H1 (cell line): ENCODE results near the gene IFNGR1. TPM values are rescaled to one million over a fixed set of nuclear protein-coding genes. Genes with fewer than 3 reads are reported as not detected.

Experiments
- CTCF ChIA-PET: fragments of 300-600 bp; sonication (Branson Sonifier 250); formaldehyde crosslinking; loops from one replicate; lab custom pipeline; 2021; ENCODE audit not compliant: partially characterized antibody; lab: Charles Lee
- POLR2A ChIA-PET: fragments of 300-600 bp; sonication (Branson Sonifier 250); formaldehyde crosslinking; loops from one replicate; lab custom pipeline; 2021; ENCODE audit warnings: inconsistent platforms; ENCODE audit not compliant: partially characterized antibody; lab: Charles Lee
- DNase-seq, 2 experiments: peaks; one replicate each; pipeline versions ENCODE4 v3.0.0 to v3.0.0-alpha.2; 2010 to 2022; ENCODE audit warnings: low spot score in 2 of 2, low read depth in 1 of 2, mixed read lengths in 1 of 2
- FAIRE-seq: peaks from 2 replicates; lab custom pipeline; 2011; peaks lifted over from hg19 to GRCh38; lab: Jason Lieb, UNC
- H2AFZ ChIP-seq: 2 replicates; pipeline ENCODE4 v1.8.1; 2012; ENCODE audit warnings: low read length, inconsistent platforms
- H2AK5ac ChIP-seq: 2 replicates; pipeline ENCODE4 v1.6.1; 2013; ENCODE audit warnings: low read depth, low read length
- H2BK120ac ChIP-seq: replicated peaks from 2 replicates; pipeline ENCODE3; 2013; ENCODE audit warnings: low read depth, low read length, inconsistent platforms
- H2BK12ac ChIP-seq: 2 replicates; pipeline ENCODE4 v1.6.1; 2013; ENCODE audit warnings: low read depth, low read length
- H2BK15ac ChIP-seq: 2 replicates; pipeline ENCODE4 v1.6.1; 2013; ENCODE audit warnings: low read length
- H2BK20ac ChIP-seq: 2 replicates; pipeline ENCODE4 v1.6.1; 2013; ENCODE audit warnings: low read length
- H2BK5ac ChIP-seq: 2 replicates; pipeline ENCODE4 v1.6.1; 2013; ENCODE audit warnings: low read depth, low read length
- H3K14ac ChIP-seq: 2 replicates; pipeline ENCODE4 v1.6.1; 2013; ENCODE audit warnings: inconsistent platforms; ENCODE audit not compliant: insufficient read length
- H3K18ac ChIP-seq: 2 replicates; pipeline ENCODE4 v1.6.1; 2013; ENCODE audit warnings: low read length; ENCODE audit errors: extremely low read depth
- H3K23ac ChIP-seq: 2 replicates; pipeline ENCODE4 v1.6.1; 2013; ENCODE audit warnings: inconsistent platforms; ENCODE audit not compliant: insufficient read length
- H3K23me2 ChIP-seq: 2 replicates; pipeline ENCODE4 v1.6.1; 2013; ENCODE audit warnings: low read depth, low read length
- H3K27ac ChIP-seq: 2 replicates; pipeline ENCODE4 v1.6.1; 2011; ENCODE audit warnings: low read depth, low read length, inconsistent platforms
- H3K27me3 ChIP-seq, 4 experiments: replicated peaks in 1 of 4; 1 replicate in 1 of 4; 2 replicates in 3 of 4; pipeline versions ENCODE4 v1.6.1 to v1.8.1; 2011 to 2013; ENCODE audit warnings: low read length in 3 of 4, mild to moderate bottlenecking in 3 of 4, inconsistent platforms in 2 of 4, mixed read lengths in 2 of 4, moderate library complexity in 1 of 4; ENCODE audit not compliant: control insufficient read depth in 3 of 4, insufficient read depth in 3 of 4; ENCODE audit errors: extremely low read depth in 1 of 4
- H3K36me3 ChIP-seq, 4 experiments: 2 replicates each; pipeline versions ENCODE4 v1.6.1 to v1.8.1; 2011 to 2013; ENCODE audit warnings: mild to moderate bottlenecking in 4 of 4, low read length in 3 of 4, moderate library complexity in 2 of 4, control low read depth in 1 of 4, inconsistent platforms in 1 of 4; ENCODE audit not compliant: insufficient read depth in 4 of 4, control insufficient read depth in 2 of 4
- H3K4ac ChIP-seq: replicated peaks from 2 replicates; pipeline ENCODE3; 2013; ENCODE audit warnings: low read length, low read depth, mixed read lengths, inconsistent platforms; ENCODE audit not compliant: insufficient read length
- H3K4me1 ChIP-seq, 4 experiments: replicated peaks in 1 of 4; 1 replicate in 1 of 4; 2 replicates in 3 of 4; pipeline versions ENCODE4 v1.6.1 to v1.8.1; 2011 to 2013; ENCODE audit warnings: low read length in 3 of 4, inconsistent platforms in 2 of 4, mixed read lengths in 1 of 4; ENCODE audit not compliant: insufficient read depth in 4 of 4, control insufficient read depth in 3 of 4
- H3K4me2 ChIP-seq, 2 experiments: 2 replicates each; pipeline versions ENCODE4 v1.6.1 to v1.8.1; 2011 to 2013; ENCODE audit warnings: low read depth in 2 of 2, low read length in 2 of 2, control low read depth in 1 of 2, inconsistent platforms in 1 of 2, mild to moderate bottlenecking in 1 of 2; ENCODE audit not compliant: insufficient read depth in 1 of 2
- H3K4me3 ChIP-seq, 4 experiments: fragments of 200-600, 300-600 bp in 1 of 4; sonication (generic), shearing (Covaris generic), sonication (Bioruptor Twin) in 1 of 4; 2 replicates each; pipeline versions ENCODE4 v1.5.1 to v1.8.1; 2011 to 2016; ENCODE audit warnings: low read length in 4 of 4, low read depth in 3 of 4, control low read depth in 2 of 4, inconsistent platforms in 2 of 4, mild to moderate bottlenecking in 2 of 4, mixed read lengths in 1 of 4, moderate library complexity in 1 of 4; ENCODE audit not compliant: insufficient read depth in 2 of 4; ENCODE audit errors: extremely low read depth in 1 of 4
- H3K56ac ChIP-seq: replicated peaks from 2 replicates; pipeline ENCODE3; 2013; ENCODE audit warnings: low read depth, mild to moderate bottlenecking, mixed read lengths, low read length, inconsistent platforms; ENCODE audit not compliant: insufficient read length
- H3K79me1 ChIP-seq: 2 replicates; pipeline ENCODE4 v1.6.1; 2013; ENCODE audit warnings: low read depth, low read length, control low read depth
- H3K79me2 ChIP-seq, 2 experiments: 2 replicates each; pipeline versions ENCODE4 v1.6.1 to v1.8.1; 2012 to 2013; ENCODE audit warnings: low read length in 2 of 2, mild to moderate bottlenecking in 2 of 2, inconsistent platforms in 1 of 2; ENCODE audit not compliant: insufficient read depth in 2 of 2, control insufficient read depth in 1 of 2
- H3K9ac ChIP-seq, 4 experiments: replicated peaks in 1 of 4; 1 replicate in 1 of 4; 2 replicates in 3 of 4; pipeline versions ENCODE4 v1.6.1 to v1.8.1; 2011 to 2013; ENCODE audit warnings: low read depth in 3 of 4, low read length in 3 of 4, control low read depth in 2 of 4, mild to moderate bottlenecking in 2 of 4, moderate library complexity in 2 of 4, inconsistent platforms in 1 of 4; ENCODE audit errors: extremely low read depth in 1 of 4
- H3K9me3 ChIP-seq, 2 experiments: 2 replicates each; pipeline versions ENCODE4 v1.6.1 to v1.8.1; 2012 to 2013; ENCODE audit warnings: mild to moderate bottlenecking in 2 of 2, moderate library complexity in 2 of 2, control low read depth in 1 of 2, inconsistent platforms in 1 of 2, low read depth in 1 of 2, low read length in 1 of 2, mixed read lengths in 1 of 2; ENCODE audit not compliant: insufficient read depth in 2 of 2
- H4K20me1 ChIP-seq, 2 experiments: replicated peaks in 1 of 2; 2 replicates each; pipeline versions ENCODE3 to v1.8.1; 2011 to 2013; ENCODE audit warnings: inconsistent platforms in 2 of 2, low read length in 2 of 2, mild to moderate bottlenecking in 1 of 2; ENCODE audit not compliant: insufficient read depth in 2 of 2, control insufficient read depth in 1 of 2
- H4K5ac ChIP-seq: 2 replicates; pipeline ENCODE4 v1.6.1; 2013; ENCODE audit warnings: low read length, low read depth, mixed read lengths, inconsistent platforms; ENCODE audit not compliant: insufficient read length
- H4K8ac ChIP-seq: 2 replicates; pipeline ENCODE4 v1.8.0; 2013; ENCODE audit warnings: mild to moderate bottlenecking, moderate library complexity, low read length, inconsistent platforms; ENCODE audit not compliant: insufficient read depth; ENCODE audit errors: extremely low read depth
- H4K91ac ChIP-seq: replicated peaks from 2 replicates; pipeline ENCODE3; 2013; ENCODE audit warnings: low read length, mixed read lengths, inconsistent platforms; ENCODE audit not compliant: insufficient read length
- CEBPB ChIP-seq: IDR thresholded peaks from 2 replicates; pipeline ENCODE4 v1.6.1; 2012; ENCODE audit warnings: low read depth, low read length
- FOSL1 ChIP-seq: IDR thresholded peaks from 2 replicates; pipeline ENCODE4 v1.6.1; 2011; ENCODE audit warnings: mild to moderate bottlenecking, low read depth, low read length, moderate library complexity; ENCODE audit not compliant: insufficient read depth
- HDAC2 ChIP-seq, 2 experiments: fragments of 300-600 bp in 1 of 2; sonication (generic) in 1 of 2; IDR thresholded peaks; 2 replicates each; pipeline ENCODE4 v1.6.1; 2011 to 2012; ENCODE audit warnings: low read depth in 2 of 2, low read length in 2 of 2, mild to moderate bottlenecking in 2 of 2, moderate library complexity in 2 of 2, borderline replicate concordance in 1 of 2, inconsistent platforms in 1 of 2
- JUND ChIP-seq: IDR thresholded peaks from 2 replicates; pipeline ENCODE4 v1.6.1; 2011; ENCODE audit warnings: mild to moderate bottlenecking, improper control_type of control experiment, low read length
- NANOG ChIP-seq: IDR thresholded peaks from 2 replicates; pipeline ENCODE4 v1.6.1; 2011; ENCODE audit warnings: low read length, low read depth, mild to moderate bottlenecking, inconsistent platforms; ENCODE audit not compliant: insufficient read depth, poor library complexity, severe bottlenecking
- NRF1 ChIP-seq: IDR thresholded peaks from 2 replicates; pipeline ENCODE4 v1.6.1; 2011; ENCODE audit warnings: mild to moderate bottlenecking, low read depth, low read length, improper control_type of control experiment
- RFX5 ChIP-seq: IDR thresholded peaks from 2 replicates; pipeline ENCODE4 v1.6.1; 2011; ENCODE audit warnings: low read depth, low read length, improper control_type of control experiment, borderline replicate concordance
- SP1 ChIP-seq: IDR thresholded peaks from 2 replicates; pipeline ENCODE4 v1.6.1; 2011; ENCODE audit warnings: low read depth, low read length
- WGBS, 2 experiments: shearing (Covaris generic) in 1 of 2; methylation state at CpG; one replicate each; pipeline versions ENCODE4 v1.1.6 to v1.1.7; 2013 to 2015; ENCODE audit warnings: low lambda C conversion rate in 2 of 2, mixed read lengths in 2 of 2, inconsistent platforms in 1 of 2, low coverage in 1 of 2, missing lambda C conversion rate in 1 of 2; ENCODE audit not compliant: insufficient replicate concordance in 2 of 2, insufficient coverage in 1 of 2, insufficient read length in 1 of 2; ENCODE audit errors: extremely low coverage in 1 of 2, missing lambda C conversion rate in 1 of 2; 5-methylcytosine and 5-hydroxymethylcytosine counted together
- polyA plus RNA-seq, 7 experiments: library from polyadenylated mRNA; depleted of rRNA in 3 of 7; stranded (reverse) in 5 of 7; unstranded in 2 of 7; fragments of >200 nt in 5 of 7; fragments of 200-250 nt in 2 of 7; gene quantifications; 1 replicate in 5 of 7; 2 replicates in 1 of 7; 4 replicates in 1 of 7; pipeline versions ENCODE4 v1.2.1 to v1.2.3, GENCODE V29; 2011 to 2013; ENCODE audit warnings: missing spikeins in 2 of 7, mixed read lengths in 2 of 7
- total RNA-seq: library from RNA; stranded (reverse); fragmentation: NEBNext Ultra II Directional; extraction: Animal tissue kit (Norgen Biotek cat#: 25700); gene quantifications from 2 replicates; pipeline ENCODE4 v1.2.1, GENCODE V29; 2021
- TF ChIP-seq, protein P1 (sequence below): IDR thresholded peaks from 2 replicates; pipeline ENCODE4 v1.6.1; 2012; ENCODE audit warnings: low read length, inconsistent platforms
- TF ChIP-seq, protein P2 (sequence below): IDR thresholded peaks from 2 replicates; pipeline ENCODE4 v1.6.1; 2012; ENCODE audit warnings: inconsistent platforms

The IFNGR1 gene
- total and polyA plus RNA-seq, 2 of the 8 experiments (the other 6 are each of a cell fraction or from before 2014, with no cell fraction given): 9.7 to 20.9 TPM

DNA sequence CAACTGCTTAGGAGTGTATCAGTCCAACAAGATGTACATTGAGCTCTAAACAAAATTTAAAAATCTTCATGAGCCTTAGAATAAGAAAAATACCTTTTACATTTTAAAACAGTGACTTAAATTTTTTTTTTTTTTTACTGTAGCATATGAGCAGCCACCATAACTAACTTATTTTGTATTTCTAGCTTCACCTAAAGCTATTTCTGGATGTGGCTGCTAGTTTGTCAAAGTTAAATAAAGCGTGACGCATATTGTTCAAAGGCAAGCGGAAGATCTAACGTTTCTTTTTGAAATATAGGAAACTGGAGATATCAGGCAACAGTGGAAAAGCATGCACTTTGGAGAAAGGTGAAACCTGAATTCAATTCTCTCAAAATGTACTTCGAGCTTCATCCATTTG, 42.5 kb downstream of the IFNGR1 start:
- no peak overlapping the region for H2BK20ac ChIP-seq
- H3K23me2 ChIP-seq: no peaks in the 10 kb centered on the region
- H4K91ac ChIP-seq: no peak overlapping the region
- no peak for DNase-seq
- H3K36me3 ChIP-seq: peaks cover 0 to 3% (median under 1%) of the 10 kb centered on the region in 4 experiments; a peak in 2 of 8 replicates
- H3K27ac ChIP-seq: no peak overlapping the region
- no peak overlapping the region for H2BK5ac ChIP-seq
- no peaks in the 10 kb centered on the region for H3K79me2 ChIP-seq
- no peak overlapping the region for H3K14ac ChIP-seq
- TF ChIP-seq JUND (no peak), HDAC2 (IDR thresholded peaks at IDR 0.05; ENCODE audit: borderline replicate concordance in 1 of 2, low read depth in 2 of 2, low read length in 2 of 2) (no peak), NRF1 (no peak), CEBPB (no peak), RFX5 (no peak), FOSL1 (no peak), NANOG (no peak), SP1 (no peak)
- TF ChIP-seq, protein P1, sequence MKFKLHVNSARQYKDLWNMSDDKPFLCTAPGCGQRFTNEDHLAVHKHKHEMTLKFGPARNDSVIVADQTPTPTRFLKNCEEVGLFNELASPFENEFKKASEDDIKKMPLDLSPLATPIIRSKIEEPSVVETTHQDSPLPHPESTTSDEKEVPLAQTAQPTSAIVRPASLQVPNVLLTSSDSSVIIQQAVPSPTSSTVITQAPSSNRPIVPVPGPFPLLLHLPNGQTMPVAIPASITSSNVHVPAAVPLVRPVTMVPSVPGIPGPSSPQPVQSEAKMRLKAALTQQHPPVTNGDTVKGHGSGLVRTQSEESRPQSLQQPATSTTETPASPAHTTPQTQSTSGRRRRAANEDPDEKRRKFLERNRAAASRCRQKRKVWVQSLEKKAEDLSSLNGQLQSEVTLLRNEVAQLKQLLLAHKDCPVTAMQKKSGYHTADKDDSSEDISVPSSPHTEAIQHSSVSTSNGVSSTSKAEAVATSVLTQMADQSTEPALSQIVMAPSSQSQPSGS: no peak
- TF ChIP-seq, protein P2, sequence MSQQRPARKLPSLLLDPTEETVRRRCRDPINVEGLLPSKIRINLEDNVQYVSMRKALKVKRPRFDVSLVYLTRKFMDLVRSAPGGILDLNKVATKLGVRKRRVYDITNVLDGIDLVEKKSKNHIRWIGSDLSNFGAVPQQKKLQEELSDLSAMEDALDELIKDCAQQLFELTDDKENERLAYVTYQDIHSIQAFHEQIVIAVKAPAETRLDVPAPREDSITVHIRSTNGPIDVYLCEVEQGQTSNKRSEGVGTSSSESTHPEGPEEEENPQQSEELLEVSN: no peak
- no peak overlapping the region for H3K9ac ChIP-seq
- no peak overlapping the region for H3K56ac ChIP-seq
- H4K8ac ChIP-seq: no peak overlapping the region
- H4K20me1 ChIP-seq: no peaks in the 10 kb centered on the region
- no peaks in the 10 kb centered on the region for H3K27me3 ChIP-seq
- CTCF ChIA-PET: interaction anchor here (0.7 kb wide), 1 partner anchor 17 kb away, joined by 4 read pairs; no protein-coding TSS in a partner anchor
- WGBS, 2 experiments: 91% methylated on average over 5 of the region's 5 CpGs; no CpG with 5 or more reads in 1 of the 2 experiments
- no peak overlapping the region for H3K18ac ChIP-seq
- H3K4me1 ChIP-seq: peaks cover 0 to 6% (median under 1%) of the 10 kb centered on the region in 4 experiments; a peak in 2 of 7 replicates
- POLR2A ChIA-PET: no interaction called here
- peaks cover 23 to 24% of the 10 kb centered on the region in 2 experiments for H3K9me3 ChIP-seq
- no peak overlapping the region for H2BK15ac ChIP-seq
- H2AK5ac ChIP-seq: no peak overlapping the region
- H3K79me1 ChIP-seq: no peaks in the 10 kb centered on the region
- no peak overlapping the region for H3K23ac ChIP-seq
- H2BK120ac ChIP-seq: no peak overlapping the region
- no peak for FAIRE-seq
- no peak overlapping the region for H4K5ac ChIP-seq
- H3K4ac ChIP-seq: no peak overlapping the region
- H3K4me2 ChIP-seq: no peak overlapping the region
- H2AFZ ChIP-seq: no peak overlapping the region
- no peak overlapping the region for H2BK12ac ChIP-seq
- no peak overlapping the region for H3K4me3 ChIP-seq
